ENCODE measurements around the gene ANK2.

Gene ANK2

GRCh38 chr4:113316879-113317278 lies 267.4 kb downstream of the ANK2 start:
- WGBS, 2 experiments = 84 to 87% methylated on average over 3 to 4 of the region's 4 CpGs
- H3K27ac ChIP-seq (ENCODE audit: insufficient read depth, low read depth, low read length, poor library complexity, severe bottlenecking) = no peak overlapping the region
- no peaks in the 10 kb centered on the region for H3K27me3 ChIP-seq (ENCODE audit: control insufficient read depth, insufficient read depth, low read length, poor library complexity, severe bottlenecking)
- no peaks in the 10 kb centered on the region for H3K4me1 ChIP-seq (ENCODE audit: control insufficient read depth, insufficient read depth, low read length)
- no peaks in the 10 kb centered on the region for H3K36me3 ChIP-seq (ENCODE audit: control insufficient read depth, insufficient read depth, low read length)
- no peaks in the 10 kb centered on the region for H3K9me3 ChIP-seq (ENCODE audit: control insufficient read depth, low read length)
- no peak overlapping the region for H3K4me3 ChIP-seq (ENCODE audit: insufficient read depth, low read depth, low read length)

GRCh38 chr4:113317523-113317922 lies 268.1 kb downstream of the ANK2 start:
- 94 to 96% methylated on average over 5 of the region's 5 CpGs for WGBS, 2 experiments
- no peaks in the 10 kb centered on the region for H3K36me3 ChIP-seq (ENCODE audit: control insufficient read depth, insufficient read depth, low read length)
- H3K27ac ChIP-seq (ENCODE audit: insufficient read depth, low read depth, low read length, poor library complexity, severe bottlenecking) = no peak overlapping the region
- no peak overlapping the region for H3K4me3 ChIP-seq (ENCODE audit: insufficient read depth, low read depth, low read length)
- H3K27me3 ChIP-seq (ENCODE audit: control insufficient read depth, insufficient read depth, low read length, poor library complexity, severe bottlenecking) = no peaks in the 10 kb centered on the region
- no peaks in the 10 kb centered on the region for H3K4me1 ChIP-seq (ENCODE audit: control insufficient read depth, insufficient read depth, low read length)
- no peaks in the 10 kb centered on the region for H3K9me3 ChIP-seq (ENCODE audit: control insufficient read depth, low read length)

GRCh38 chr4:113322736-113323135 lies 273.3 kb downstream of the ANK2 start:
- no peaks in the 10 kb centered on the region for H3K27me3 ChIP-seq (ENCODE audit: control insufficient read depth, insufficient read depth, low read length, poor library complexity, severe bottlenecking)
- H3K9me3 ChIP-seq (ENCODE audit: control insufficient read depth, low read length) = no peaks in the 10 kb centered on the region
- no peaks in the 10 kb centered on the region for H3K4me1 ChIP-seq (ENCODE audit: control insufficient read depth, insufficient read depth, low read length)
- no peak overlapping the region for H3K4me3 ChIP-seq (ENCODE audit: insufficient read depth, low read depth, low read length)
- WGBS, 2 experiments = 99% methylated on average over 5 of the region's 5 CpGs
- no peak overlapping the region for H3K27ac ChIP-seq (ENCODE audit: insufficient read depth, low read depth, low read length, poor library complexity, severe bottlenecking)
- H3K36me3 ChIP-seq (ENCODE audit: control insufficient read depth, insufficient read depth, low read length) = no peaks in the 10 kb centered on the region

- Histone ChIP-seq H3K27ac (ENCODE audit: insufficient read depth, low read depth, low read length, poor library complexity, severe bottlenecking) (no peak overlapping the region), H3K9me3 (ENCODE audit: control insufficient read depth, low read length) (no peaks in the 10 kb centered on the region), H3K4me3 (ENCODE audit: insufficient read depth, low read depth, low read length) (no peak overlapping the region), H3K4me1 (ENCODE audit: control insufficient read depth, insufficient read depth, low read length) (no peaks in the 10 kb centered on the region), H3K27me3 (ENCODE audit: control insufficient read depth, insufficient read depth, low read length, poor library complexity, severe bottlenecking) (no peaks in the 10 kb centered on the region), H3K36me3 (ENCODE audit: control insufficient read depth, insufficient read depth, low read length) (no peaks in the 10 kb centered on the region)
- 96 to 98% methylated on average over 4 to 5 of the region's 5 CpGs for WGBS, 2 experiments
These were observed 276.6 kb downstream of the ANK2 start for GRCh38 chr4:113325876-113326615.

GRCh38 chr4:113327494-113327893 lies 278.0 kb downstream of the ANK2 start:
- Histone ChIP-seq H3K4me1 (ENCODE audit: control insufficient read depth, insufficient read depth, low read length) (no peaks in the 10 kb centered on the region), H3K27me3 (ENCODE audit: control insufficient read depth, insufficient read depth, low read length, poor library complexity, severe bottlenecking) (no peaks in the 10 kb centered on the region), H3K9me3 (ENCODE audit: control insufficient read depth, low read length) (no peaks in the 10 kb centered on the region), H3K36me3 (ENCODE audit: control insufficient read depth, insufficient read depth, low read length) (no peaks in the 10 kb centered on the region), H3K4me3 (ENCODE audit: insufficient read depth, low read depth, low read length) (no peak overlapping the region), H3K27ac (ENCODE audit: insufficient read depth, low read depth, low read length, poor library complexity, severe bottlenecking) (no peak overlapping the region)
- 74 to 83% methylated on average over 4 of the region's 4 CpGs for WGBS, 2 experiments

GRCh38 chr4:113328514-113328913 lies 279.1 kb downstream of the ANK2 start:
- Histone ChIP-seq H3K9me3 (ENCODE audit: control insufficient read depth, low read length) (no peaks in the 10 kb centered on the region), H3K27ac (ENCODE audit: insufficient read depth, low read depth, low read length, poor library complexity, severe bottlenecking) (no peak overlapping the region), H3K4me1 (ENCODE audit: control insufficient read depth, insufficient read depth, low read length) (no peaks in the 10 kb centered on the region), H3K36me3 (ENCODE audit: control insufficient read depth, insufficient read depth, low read length) (peaks cover 3% of the 10 kb centered on the region), H3K27me3 (ENCODE audit: control insufficient read depth, insufficient read depth, low read length, poor library complexity, severe bottlenecking) (no peaks in the 10 kb centered on the region), H3K4me3 (ENCODE audit: insufficient read depth, low read depth, low read length) (no peak overlapping the region)
- 56 to 74% methylated on average over 1 to 2 of the region's 3 CpGs for WGBS, 2 experiments

- Histone ChIP-seq H3K27ac (ENCODE audit: insufficient read depth, low read depth, low read length, poor library complexity, severe bottlenecking) (no peak overlapping the region), H3K27me3 (ENCODE audit: control insufficient read depth, insufficient read depth, low read length, poor library complexity, severe bottlenecking) (no peaks in the 10 kb centered on the region), H3K4me3 (ENCODE audit: insufficient read depth, low read depth, low read length) (no peak overlapping the region), H3K36me3 (ENCODE audit: control insufficient read depth, insufficient read depth, low read length) (peaks cover 3% of the 10 kb centered on the region), H3K9me3 (ENCODE audit: control insufficient read depth, low read length) (no peaks in the 10 kb centered on the region), H3K4me1 (ENCODE audit: control insufficient read depth, insufficient read depth, low read length) (no peaks in the 10 kb centered on the region)
- WGBS, 2 experiments = 96 to 97% methylated on average over 12 of the region's 12 CpGs
These were observed 280.7 kb downstream of the ANK2 start for GRCh38 chr4:113330200-113330599.

GRCh38 chr4:113331811-113332210 lies 282.4 kb downstream of the ANK2 start:
- no peaks in the 10 kb centered on the region for H3K27me3 ChIP-seq (ENCODE audit: control insufficient read depth, insufficient read depth, low read length, poor library complexity, severe bottlenecking)
- H3K9me3 ChIP-seq (ENCODE audit: control insufficient read depth, low read length) = no peaks in the 10 kb centered on the region
- no peak overlapping the region for H3K27ac ChIP-seq (ENCODE audit: insufficient read depth, low read depth, low read length, poor library complexity, severe bottlenecking)
- no peak overlapping the region for H3K4me3 ChIP-seq (ENCODE audit: insufficient read depth, low read depth, low read length)
- peaks cover 3% of the 10 kb centered on the region for H3K36me3 ChIP-seq (ENCODE audit: control insufficient read depth, insufficient read depth, low read length)
- H3K4me1 ChIP-seq (ENCODE audit: control insufficient read depth, insufficient read depth, low read length) = no peaks in the 10 kb centered on the region
- WGBS, 2 experiments = 88% methylated on average over 6 of the region's 6 CpGs

GRCh38 chr4:113332701-113333100 lies 283.2 kb downstream of the ANK2 start:
- 95 to 97% methylated on average over 4 to 5 of the region's 5 CpGs for WGBS, 2 experiments
- H3K36me3 ChIP-seq (ENCODE audit: control insufficient read depth, insufficient read depth, low read length) = peaks cover 3% of the 10 kb centered on the region

GRCh38 chr4:113335746-113336145 lies 286.3 kb downstream of the ANK2 start:
- Histone ChIP-seq H3K27ac (ENCODE audit: insufficient read depth, low read depth, low read length, poor library complexity, severe bottlenecking) (no peak overlapping the region), H3K4me1 (ENCODE audit: control insufficient read depth, insufficient read depth, low read length) (no peaks in the 10 kb centered on the region), H3K27me3 (ENCODE audit: control insufficient read depth, insufficient read depth, low read length, poor library complexity, severe bottlenecking) (no peaks in the 10 kb centered on the region), H3K36me3 (ENCODE audit: control insufficient read depth, insufficient read depth, low read length) (peaks cover 3% of the 10 kb centered on the region), H3K4me3 (ENCODE audit: insufficient read depth, low read depth, low read length) (no peak overlapping the region), H3K9me3 (ENCODE audit: control insufficient read depth, low read length) (no peaks in the 10 kb centered on the region)
- 95 to 97% methylated on average over 10 of the region's 10 CpGs for WGBS, 2 experiments

More at GRCh38 chr4:113332701-113333100, 283.2 kb downstream of the ANK2 start:
- H3K4me3 ChIP-seq (ENCODE audit: insufficient read depth, low read depth, low read length) = no peak overlapping the region
- no peak overlapping the region for H3K27ac ChIP-seq (ENCODE audit: insufficient read depth, low read depth, low read length, poor library complexity, severe bottlenecking)
- H3K9me3 ChIP-seq (ENCODE audit: control insufficient read depth, low read length) = no peaks in the 10 kb centered on the region
- no peaks in the 10 kb centered on the region for H3K4me1 ChIP-seq (ENCODE audit: control insufficient read depth, insufficient read depth, low read length)
- no peaks in the 10 kb centered on the region for H3K27me3 ChIP-seq (ENCODE audit: control insufficient read depth, insufficient read depth, low read length, poor library complexity, severe bottlenecking)

Data from ectodermal cell (in vitro differentiated cells).